ENCODE data around the gene SACS.
"Not testable (repeated sequence)": the region's sequence is repeated elsewhere in the genome, so short reads cannot be mapped to it uniquely, and the experiment has no call there.

Gene SACS

GRCh38 chr13:23455401-23456185, 22.1 kb upstream of the SACS start:
- no peak for DNase-seq

- DNase-seq: no peak
Observed at GRCh38 chr13:23453132-23453531, 19.6 kb upstream of the SACS start.

DNA sequence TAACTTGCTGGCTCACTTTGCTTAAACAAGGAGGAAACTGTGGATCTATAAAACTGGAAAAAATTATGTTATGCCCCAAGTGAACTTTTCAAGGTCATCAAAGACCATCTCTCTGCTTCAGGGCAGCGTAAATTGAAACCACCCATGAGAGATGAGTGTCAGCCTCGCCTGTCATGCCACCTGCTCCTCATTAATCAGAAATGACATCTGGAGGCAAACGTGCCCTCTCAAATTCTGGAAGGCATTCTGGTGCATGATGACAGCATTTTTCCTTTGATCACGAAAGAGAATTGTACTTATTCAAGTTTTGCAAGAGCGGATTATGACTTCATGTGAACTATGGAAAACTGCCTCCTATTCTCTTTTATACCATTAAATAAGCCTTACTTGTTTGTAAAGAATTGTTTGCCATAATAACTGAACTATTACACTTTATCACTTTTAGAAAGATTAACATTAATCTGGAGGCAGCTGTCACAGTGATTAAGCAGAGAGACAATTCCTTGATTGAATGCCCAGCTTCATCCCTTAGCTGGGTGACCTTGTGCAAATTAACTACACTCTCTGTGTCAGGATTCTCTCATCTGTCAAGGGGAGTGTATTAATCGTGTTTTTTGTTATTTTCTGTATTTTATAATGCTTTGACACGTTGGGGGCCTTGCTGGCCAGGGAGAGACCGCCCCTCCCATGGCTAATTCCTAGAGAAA, 17.0 kb upstream of the SACS start:
- no peak for DNase-seq

DNA sequence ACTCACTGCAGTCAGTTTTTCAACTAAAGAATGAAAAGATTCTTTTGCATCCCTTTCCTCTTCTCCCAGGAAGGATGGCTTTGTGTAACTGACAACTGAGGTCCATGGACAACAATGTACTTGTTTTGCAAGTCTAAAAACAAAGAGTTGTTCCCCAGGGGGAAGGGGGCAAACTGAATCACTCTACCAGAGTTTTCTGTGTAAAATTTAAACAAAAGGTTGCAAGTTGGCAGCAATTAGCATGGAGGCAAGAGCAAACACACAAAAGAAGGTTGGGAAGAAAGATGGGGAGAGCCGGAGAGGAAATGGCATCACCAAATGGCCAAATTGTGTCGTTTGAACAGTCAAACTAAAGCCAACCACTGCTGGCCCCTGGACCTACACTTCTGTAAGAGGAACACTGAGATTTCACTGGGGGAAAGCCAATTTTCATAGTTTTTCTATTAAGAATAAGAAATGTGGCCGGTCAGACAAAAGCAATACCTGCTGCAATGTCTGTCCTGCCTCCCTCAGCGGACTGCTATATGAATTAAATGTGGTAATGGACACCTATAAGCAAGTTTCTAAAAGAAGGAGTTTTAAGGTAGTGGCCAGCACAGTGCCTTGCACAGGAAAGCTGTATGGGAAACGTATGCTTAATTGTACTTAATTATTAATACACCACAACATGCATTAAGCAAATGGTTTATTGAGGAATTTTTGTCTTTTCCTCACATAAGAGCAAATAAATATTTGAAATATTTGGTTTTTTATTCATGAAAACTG, 16.1 kb upstream of the SACS start:
- DNase-seq: no peak

GRCh38 chr13:23447927-23448326, 14.4 kb upstream of the SACS start:
- no peak for DNase-seq

DNA sequence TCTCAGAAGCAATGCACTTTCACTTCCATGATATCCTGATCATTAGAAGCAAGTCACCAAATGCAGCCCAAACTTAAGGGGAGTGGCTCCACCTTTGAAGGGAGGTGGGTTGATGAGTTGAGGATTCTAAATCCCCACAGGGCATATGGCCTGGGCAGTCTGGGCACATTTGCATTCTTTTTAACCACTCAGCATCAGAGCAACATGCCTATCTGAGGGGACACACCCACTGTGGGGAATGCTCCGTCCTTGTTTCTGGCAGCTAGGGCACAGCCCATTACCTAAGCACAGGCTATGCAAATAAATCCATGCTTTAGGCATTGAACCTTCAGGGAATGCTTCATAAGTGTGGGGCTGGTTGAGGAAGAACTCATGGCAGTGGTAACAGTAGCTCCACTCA, 12.3 kb upstream of the SACS start:
- DNase-seq: no peak

GRCh38 chr13:23443878-23444277, 10.4 kb upstream of the SACS start:
- no peak for DNase-seq

GRCh38 chr13:23443110-23443509, 9.6 kb upstream of the SACS start:
- DNase-seq: no peak

DNA sequence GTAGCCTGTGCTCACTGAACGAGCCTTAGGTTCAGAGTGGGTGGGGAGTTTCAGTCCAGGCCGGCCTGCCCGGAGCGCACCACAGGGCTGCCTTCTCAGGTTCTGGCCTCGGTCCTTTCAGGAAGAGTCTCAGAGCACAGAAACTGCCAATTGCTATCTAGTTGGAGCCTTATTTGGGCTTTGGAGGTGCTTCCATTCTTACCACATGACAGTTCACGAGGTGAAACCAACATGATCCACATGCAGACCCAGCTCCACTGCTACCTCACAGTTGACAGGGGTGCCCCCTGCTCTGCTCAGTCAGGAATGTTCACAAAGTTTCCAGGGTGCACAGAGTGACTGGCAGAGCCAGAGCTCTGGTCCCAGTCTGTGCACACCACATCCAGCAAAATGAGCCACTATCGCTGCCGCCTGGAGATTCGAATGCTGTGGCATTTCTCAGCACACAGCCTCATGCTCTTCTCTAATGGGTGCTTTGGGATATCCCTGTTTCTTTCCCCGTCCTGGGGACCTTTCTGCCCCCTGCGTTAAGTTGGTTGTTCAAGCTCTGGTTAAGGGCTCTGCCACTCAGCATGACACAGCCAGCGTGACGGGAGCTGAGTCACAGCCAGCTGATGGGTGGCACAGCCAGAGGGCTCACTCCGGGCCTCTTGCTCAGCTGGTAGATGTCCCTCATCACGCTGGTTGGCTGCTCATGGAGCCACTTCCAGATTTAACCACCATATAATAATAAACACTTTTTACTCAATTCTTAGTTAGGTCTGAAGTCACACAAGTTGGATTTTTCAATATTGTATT, 7.5 kb upstream of the SACS start:
- no peak for DNase-seq

- not testable (repeated sequence) for DNase-seq
Observed at GRCh38 chr13:23440324-23440723, 6.8 kb upstream of the SACS start.

DNA sequence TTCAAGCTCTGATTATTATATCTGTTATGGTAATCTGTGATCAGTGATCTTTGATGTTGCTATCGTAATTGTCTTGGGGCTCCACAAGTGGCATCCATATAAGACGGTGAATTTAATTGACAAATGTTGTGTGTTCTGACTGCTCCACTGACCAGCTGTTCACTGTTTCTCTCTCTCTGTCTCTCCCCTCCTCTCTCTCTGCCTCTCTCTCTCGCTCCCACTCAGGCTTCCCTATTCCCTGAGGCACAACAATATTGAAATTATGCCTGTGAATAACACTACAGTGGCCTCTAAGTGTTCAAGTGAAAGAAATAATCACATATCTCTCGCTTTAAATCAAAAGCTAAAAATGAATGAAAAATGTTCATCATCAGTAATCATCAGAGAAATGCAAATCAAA, 4.4 kb upstream of the SACS start:
- DNase-seq: no peak

- no peak for DNase-seq
Observed at GRCh38 chr13:23436680-23437079, 3.2 kb upstream of the SACS start.

DNA sequence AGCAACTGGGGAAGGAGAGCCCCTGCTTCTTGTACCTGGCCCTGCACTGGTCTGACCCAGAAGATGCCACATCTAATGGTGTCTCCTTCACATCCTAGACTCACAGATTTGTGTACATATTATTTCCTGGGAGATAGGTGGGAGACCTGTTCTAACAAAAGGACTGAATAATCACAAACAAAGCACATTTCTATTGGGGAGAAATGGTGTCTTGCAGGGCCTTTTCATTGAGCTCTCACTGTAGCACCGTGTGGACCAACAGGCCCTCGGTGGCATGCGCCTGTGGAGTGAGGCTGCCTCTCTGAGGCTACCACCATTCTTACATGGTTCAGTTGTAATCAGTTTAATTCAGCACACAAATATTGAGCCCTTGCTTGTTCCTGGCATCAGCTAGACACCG, 989 bp upstream of the SACS start:
- no peak for DNase-seq

GRCh38 chr13:23432626-23433025, 876 bp downstream of the SACS start:
- no peak for DNase-seq

- no peak for DNase-seq
Observed at GRCh38 chr13:23430664-23431063, 2.8 kb downstream of the SACS start.

- DNase-seq: no peak
Observed at GRCh38 chr13:23427881-23428528, 5.5 kb downstream of the SACS start.

GRCh38 chr13:23427342-23427843, 6.1 kb downstream of the SACS start:
- no peak for DNase-seq

- no peak for DNase-seq
Observed at GRCh38 chr13:23421596-23421995, 11.9 kb downstream of the SACS start.

DNA sequence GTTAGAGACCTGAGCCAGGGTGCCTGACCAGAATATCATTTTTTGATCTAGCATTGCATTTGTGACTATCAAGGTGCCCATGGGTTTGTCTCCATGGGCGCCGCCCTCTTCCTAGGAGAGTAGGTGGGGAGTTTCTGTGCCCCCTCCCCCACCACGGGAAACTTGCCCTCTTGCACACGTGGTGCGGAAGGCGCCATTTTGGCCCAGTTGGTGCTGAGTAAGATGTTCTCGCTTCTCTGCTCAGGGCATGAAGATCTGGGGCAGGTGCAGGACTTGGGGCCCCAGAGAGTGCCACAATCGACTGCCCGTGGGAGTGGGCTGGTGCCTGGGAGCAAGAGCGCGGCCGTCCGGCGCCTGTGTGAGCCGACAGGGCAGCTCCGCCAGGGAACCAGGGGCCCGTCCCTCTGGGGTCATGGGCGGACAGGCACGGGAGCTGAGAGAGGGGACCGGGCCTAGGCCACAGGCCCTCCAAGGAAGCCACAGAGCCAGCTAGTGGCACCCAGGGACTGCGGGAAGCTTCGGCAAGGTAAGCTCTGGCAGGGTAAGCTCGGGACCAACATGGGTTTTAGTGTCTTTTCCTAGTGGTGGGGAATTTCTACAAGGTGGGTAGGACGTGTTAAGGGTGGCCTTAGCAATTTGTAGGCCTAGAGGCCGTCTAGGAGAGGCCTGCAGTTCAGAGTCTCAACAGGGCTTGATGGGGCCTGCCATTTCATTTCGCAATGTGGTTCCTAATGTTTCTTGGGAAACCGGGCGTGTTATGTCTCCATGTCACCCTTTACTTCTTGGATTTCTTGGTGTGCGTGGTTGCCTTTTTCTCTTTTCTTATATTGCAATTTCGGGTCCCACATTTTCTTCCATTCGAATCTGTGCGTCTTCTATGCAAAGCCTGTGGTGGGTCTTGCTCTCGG, 14.5 kb downstream of the SACS start:
- no peak for DNase-seq

GRCh38 chr13:23414682-23415081, 18.8 kb downstream of the SACS start:
- no peak for DNase-seq

GRCh38 chr13:23411706-23412105, 21.8 kb downstream of the SACS start:
- no peak for DNase-seq

Data from cerebellar nuclear complex (tissue), 1 donor.